Stomach (tissue), 9 donors: ENCODE data around the gene EPB41L4B. TPM values are rescaled to one million over a fixed set of nuclear protein-coding genes. Genes with fewer than 3 reads are reported as not detected.
A peak's percentile ranks its signal among the peaks of the same experiment; 100 is the strongest.

Source experiments
- DNase-seq, 2 donors: peaks; one replicate each; pipeline versions ENCODE4 v3.0.0 to v3.0.0-alpha.2; 2013 to 2019
- H3K27ac ChIP-seq, 5 donors: fragments of 200-600 bp in 4 of 5; sonication (generic) in 4 of 5; one replicate each; pipeline ENCODE4 v1.5.1; 2013 to 2019; ENCODE audit warnings: mild to moderate bottlenecking in 1 of 5, moderate library complexity in 1 of 5
- H3K27me3 ChIP-seq, 3 donors: fragments of 200-600 bp; sonication (generic); one replicate each; pipeline ENCODE4 v1.5.1; 2017 to 2019; ENCODE audit warnings: mixed run types in 1 of 3
- H3K36me3 ChIP-seq, 4 donors: fragments of 200-600 bp; sonication (generic); 1 replicate in 3 of 4; 2 replicates in 1 of 4; pipeline ENCODE4 v1.5.1; 2016 to 2019
- H3K4me1 ChIP-seq, 4 donors: fragments of 200-600 bp; sonication (generic); one replicate each; pipeline ENCODE4 v1.5.1; 2016 to 2019
- H3K4me3 ChIP-seq, 4 donors: fragments of 200-600 bp; sonication (generic) in 3 of 4; one replicate each; pipeline ENCODE4 v1.5.1; 2016 to 2019; ENCODE audit warnings: mild to moderate bottlenecking in 1 of 4
- H3K9me3 ChIP-seq, 4 donors: fragments of 200-600 bp; sonication (generic); one replicate each; pipeline ENCODE4 v1.5.1; 2016 to 2019
- EP300 ChIP-seq: sonication (generic); formaldehyde crosslinking; IDR thresholded peaks from one replicate; pipeline ENCODE4 v1.6.1; 2017; ENCODE audit warnings: antibody characterized with exemption
- POLR2A ChIP-seq, 4 donors: fragments of 450-650 bp; IDR thresholded peaks; one replicate each; pipeline ENCODE4 v1.6.1; 2016; ENCODE audit warnings: antibody characterized with exemption in 4 of 4, control low read depth in 2 of 4, mild to moderate bottlenecking in 1 of 4, moderate library complexity in 1 of 4
- POLR2AphosphoS5 ChIP-seq, 3 donors: sonication (generic); formaldehyde crosslinking; IDR thresholded peaks; one replicate each; pipeline ENCODE4 v1.6.1; 2016; ENCODE audit warnings: antibody characterized with exemption in 3 of 3
- WGBS, 5 donors: extraction: QIAGEN DNeasy Blood & Tissue Kit in 3 of 5; methylation state at CpG; one replicate each; pipeline versions ENCODE4 v1.1.5 to v1.1.7; 2013 to 2018; 5-methylcytosine and 5-hydroxymethylcytosine counted together
- intact Hi-C: fragments of 100-400 bp; cut with DNase I; formaldehyde crosslinking; loops from one replicate; pipeline ENCODE4 v1.15.1; 2023; ENCODE audit warnings: low total_unique reads
- polyA plus RNA-seq, 3 donors: library from polyadenylated mRNA; stranded (reverse); fragments of 200-250 nt; gene quantifications; one replicate each; pipeline ENCODE4 v1.2.3, GENCODE V29; 2013
- total RNA-seq, 5 donors: library from RNA; depleted of rRNA; stranded (reverse); fragments of >200 nt; gene quantifications; one replicate each; pipeline versions ENCODE4 v1.1.0 to v1.2.3, GENCODE V29; 2014 to 2016
- TF ChIP-seq, protein P1 (sequence below), 7 experiments: fragments of 450-650 bp in 4 of 7; fragments of 200-600 bp in 3 of 7; sonication (generic) in 3 of 7; IDR thresholded peaks; one replicate each; pipeline ENCODE4 v1.5.1; 2016 to 2019; ENCODE audit warnings: antibody characterized with exemption in 7 of 7, control low read depth in 2 of 7, mild to moderate bottlenecking in 1 of 7
- donor health status: healthy with polysubstance abuse.
- donor health status: Bipolar disorder and iron deficiency.
- donor health status: healthy.

EPB41L4B gene
- total and polyA plus RNA-seq, 8 donors, result 9.2 to 52.4 (median 24.4) TPM

DNA sequence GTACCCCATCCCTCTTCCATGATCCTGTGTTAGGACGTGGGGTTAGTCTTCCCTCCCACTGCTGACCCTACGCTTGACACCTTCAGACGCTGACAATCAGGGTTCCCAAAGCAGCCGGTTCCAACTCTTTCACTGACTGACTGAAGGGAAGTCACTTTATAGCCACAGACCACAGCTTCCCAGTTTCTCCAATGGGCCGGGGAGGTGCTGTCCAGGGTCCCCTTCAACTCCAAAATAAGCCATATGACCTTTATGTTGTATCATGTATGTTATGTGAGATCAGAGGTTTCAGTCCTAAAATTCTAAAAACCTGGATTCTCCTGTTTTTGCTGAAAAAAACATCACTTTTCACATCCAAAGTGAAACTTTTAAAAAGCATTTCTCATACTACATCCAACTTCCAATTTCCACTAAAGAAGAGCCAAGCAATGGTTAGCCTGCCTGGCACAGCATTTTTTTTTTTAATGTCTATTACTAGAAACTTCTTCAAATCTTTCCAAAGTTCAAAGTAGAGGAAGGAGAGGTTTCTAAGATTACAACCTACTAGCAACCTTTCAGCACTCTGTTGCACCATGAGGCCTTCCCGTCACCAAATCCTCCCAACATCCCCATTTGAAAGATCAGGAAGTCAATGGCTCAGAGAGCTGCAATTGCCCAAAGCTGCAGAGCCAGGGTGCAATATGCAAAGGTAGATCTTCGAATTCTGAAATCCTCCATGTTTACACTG lies 5.2 kb downstream of the EPB41L4B start:
- TF ChIP-seq POLR2AphosphoS5 (IDR thresholded peaks at IDR 0.05), result no peak
- TF ChIP-seq, protein P1, sequence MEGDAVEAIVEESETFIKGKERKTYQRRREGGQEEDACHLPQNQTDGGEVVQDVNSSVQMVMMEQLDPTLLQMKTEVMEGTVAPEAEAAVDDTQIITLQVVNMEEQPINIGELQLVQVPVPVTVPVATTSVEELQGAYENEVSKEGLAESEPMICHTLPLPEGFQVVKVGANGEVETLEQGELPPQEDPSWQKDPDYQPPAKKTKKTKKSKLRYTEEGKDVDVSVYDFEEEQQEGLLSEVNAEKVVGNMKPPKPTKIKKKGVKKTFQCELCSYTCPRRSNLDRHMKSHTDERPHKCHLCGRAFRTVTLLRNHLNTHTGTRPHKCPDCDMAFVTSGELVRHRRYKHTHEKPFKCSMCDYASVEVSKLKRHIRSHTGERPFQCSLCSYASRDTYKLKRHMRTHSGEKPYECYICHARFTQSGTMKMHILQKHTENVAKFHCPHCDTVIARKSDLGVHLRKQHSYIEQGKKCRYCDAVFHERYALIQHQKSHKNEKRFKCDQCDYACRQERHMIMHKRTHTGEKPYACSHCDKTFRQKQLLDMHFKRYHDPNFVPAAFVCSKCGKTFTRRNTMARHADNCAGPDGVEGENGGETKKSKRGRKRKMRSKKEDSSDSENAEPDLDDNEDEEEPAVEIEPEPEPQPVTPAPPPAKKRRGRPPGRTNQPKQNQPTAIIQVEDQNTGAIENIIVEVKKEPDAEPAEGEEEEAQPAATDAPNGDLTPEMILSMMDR (IDR thresholded peaks at IDR 0.05), result no peak
- TF ChIP-seq EP300, result no peak
- no peak for TF ChIP-seq POLR2A (IDR thresholded peaks at IDR 0.05)
- Histone ChIP-seq H3K27me3 (peaks cover 0 to 45% (median 13%) of the 10 kb centered on the region in 3 donors), H3K27ac (peak overlapping the region; percentile 68 to 84 (median 74)), H3K4me3 (no peak overlapping the region), H3K36me3 (no peaks in the 10 kb centered on the region), H3K9me3 (no peaks in the 10 kb centered on the region), H3K4me1 (peaks cover 33 to 71% (median 60%) of the 10 kb centered on the region in 4 donors)
- no peak for DNase-seq
- intact Hi-C loops, result loop anchor here (5.0 kb wide), 1 partner anchor 68 kb away; no protein-coding TSS in a partner anchor
- WGBS, 5 donors, result 43 to 61% (median 55%) methylated on average over 7 of the region's 7 CpGs

DNA sequence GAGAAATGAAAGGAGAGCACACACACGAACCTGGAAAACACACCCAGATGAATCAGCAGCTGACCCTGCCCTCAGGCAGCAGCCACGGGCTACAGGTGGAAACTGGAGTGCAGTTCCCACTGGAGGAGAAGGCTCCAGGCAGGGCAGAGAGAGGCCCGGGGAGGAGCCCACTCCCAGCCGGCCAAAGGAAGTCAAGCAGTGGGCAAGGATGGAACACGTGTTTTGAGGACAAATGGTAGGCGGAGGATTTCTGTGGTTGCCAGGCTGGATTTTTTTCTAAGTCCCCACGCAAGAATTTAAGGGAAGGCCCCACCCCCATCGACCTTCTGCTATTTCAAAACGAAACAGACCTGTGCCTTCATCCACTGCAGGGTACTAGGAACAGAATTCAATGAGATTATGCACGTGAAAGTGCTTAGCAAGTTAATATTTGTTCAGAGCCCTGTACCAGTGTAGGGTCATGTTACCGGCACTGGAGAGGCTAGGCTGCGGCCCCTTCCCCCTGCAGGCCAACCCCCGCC lies 6.8 kb downstream of the EPB41L4B start:
- intact Hi-C loops, result no loop called here
- peak overlapping the region; percentile 71 to 84 (median 75) for H3K27ac ChIP-seq
- no peak overlapping the region for H3K4me3 ChIP-seq
- no peaks in the 10 kb centered on the region for H3K36me3 ChIP-seq
- WGBS, 5 donors, result 20 to 40% (median 31%) methylated on average over 13 of the region's 13 CpGs
- peaks cover 33 to 76% (median 59%) of the 10 kb centered on the region in 4 donors for H3K4me1 ChIP-seq
- DNase-seq, result peak; percentile 40 to 62
- peaks cover 0 to 34% (median 3%) of the 10 kb centered on the region in 3 donors for H3K27me3 ChIP-seq
- TF ChIP-seq, protein P1 (IDR thresholded peaks at IDR 0.05), result no peak
- TF ChIP-seq EP300 (no peak), POLR2AphosphoS5 (IDR thresholded peaks at IDR 0.05) (no peak), POLR2A (IDR thresholded peaks at IDR 0.05) (no peak)
- no peaks in the 10 kb centered on the region for H3K9me3 ChIP-seq

DNA sequence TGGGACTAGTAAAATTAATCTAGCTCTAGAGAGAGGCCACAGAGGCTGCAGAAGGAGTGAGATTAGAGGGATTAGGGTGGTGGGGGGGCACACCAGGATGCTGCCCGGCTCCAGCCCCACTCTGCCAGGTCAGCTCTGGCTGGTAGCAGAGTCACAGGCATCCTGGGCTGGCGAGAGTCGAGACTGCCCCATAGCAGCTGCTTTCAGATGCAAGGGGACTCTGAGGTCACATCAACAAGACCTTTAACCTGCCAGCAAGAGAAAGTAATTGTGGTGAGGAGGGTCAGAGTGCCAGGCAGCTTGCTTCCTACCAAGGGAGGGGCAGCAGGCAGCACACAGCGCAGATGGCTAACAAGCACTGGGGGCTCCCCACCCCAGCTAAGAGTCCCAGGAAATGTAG lies 7.5 kb downstream of the EPB41L4B start:
- Histone ChIP-seq H3K4me1 (peaks cover 33 to 69% (median 54%) of the 10 kb centered on the region in 4 donors), H3K27me3 (peaks cover 0 to 27% (median 0%) of the 10 kb centered on the region in 3 donors), H3K9me3 (no peaks in the 10 kb centered on the region), H3K27ac (peak overlapping the region; percentile 53 to 84 (median 74)), H3K4me3 (no peak overlapping the region), H3K36me3 (no peaks in the 10 kb centered on the region)
- intact Hi-C loops, result no loop called here
- WGBS, 5 donors, result 36 to 51% (median 43%) methylated on average over 4 of the region's 4 CpGs
- DNase-seq, result no peak
- TF ChIP-seq POLR2A (IDR thresholded peaks at IDR 0.05) (no peak), POLR2AphosphoS5 (IDR thresholded peaks at IDR 0.05) (no peak), EP300 (no peak)
- TF ChIP-seq, protein P1 (IDR thresholded peaks at IDR 0.05), result no peak

DNA sequence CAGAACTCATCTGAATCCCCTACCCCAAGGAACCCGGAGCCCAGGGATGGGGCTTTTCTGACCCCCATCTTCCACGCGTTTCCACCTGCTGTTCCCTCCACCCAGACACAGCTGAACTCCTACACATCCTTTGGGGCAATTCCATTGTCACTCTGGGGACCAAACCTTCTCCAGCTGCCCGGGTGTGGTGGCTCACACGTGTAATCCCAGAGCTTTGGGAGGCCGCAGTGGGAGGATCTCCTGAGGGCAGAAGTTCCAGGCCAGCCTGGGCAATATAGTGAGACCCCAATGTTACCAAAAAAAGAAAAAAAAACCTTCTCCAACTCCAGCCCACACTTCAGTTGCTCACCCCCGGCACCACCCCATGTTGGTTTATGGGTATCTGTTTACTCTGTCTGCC lies 8.1 kb downstream of the EPB41L4B start:
- Histone ChIP-seq H3K4me1 (peaks cover 33 to 66% (median 49%) of the 10 kb centered on the region in 4 donors), H3K36me3 (no peaks in the 10 kb centered on the region), H3K4me3 (no peak overlapping the region), H3K27ac (peak overlapping the region in 2 of 5 donors; percentile 71 to 84), H3K9me3 (no peaks in the 10 kb centered on the region), H3K27me3 (peaks cover 0 to 22% (median 0%) of the 10 kb centered on the region in 3 donors)
- whole genome bisulfite sequencing, 5 donors, result 73 to 89% (median 84%) methylated on average over 6 to 7 of the region's 7 CpGs
- DNase-seq, result no peak
- TF ChIP-seq POLR2AphosphoS5 (IDR thresholded peaks at IDR 0.05), result no peak
- intact Hi-C loops, result no loop called here
